Smooth muscle cell (in vitro differentiated cells): ENCODE data around the gene HPCA. TPM values are rescaled to one million over a fixed set of nuclear protein-coding genes. Genes with fewer than 3 reads are reported as not detected.

Experiments
- DNase-seq: peaks from one replicate; lab custom pipeline; 2025; ENCODE audit not compliant: unreplicated experiment; lab: John Stamatoyannopoulos, UW
- H2AFZ ChIP-seq: fragments of 200-600 bp; sonication (generic); 2 replicates; pipeline ENCODE4 v1.6.0; 2016; ENCODE audit warnings: antibody characterized with exemption, low read depth, mild to moderate bottlenecking
- H3F3A ChIP-seq: fragments of 200-600 bp; sonication (generic); 2 replicates; pipeline ENCODE4 v1.6.0; 2017; ENCODE audit warnings: antibody characterized with exemption, low read depth
- H3K27ac ChIP-seq: fragments of 200-600 bp; sonication (generic); 2 replicates; pipeline ENCODE4 v1.5.1; 2016; ENCODE audit warnings: low read depth, mild to moderate bottlenecking
- H3K27me3 ChIP-seq: fragments of 200-600 bp; sonication (generic); 2 replicates; pipeline ENCODE4 v1.6.1; 2016; ENCODE audit warnings: low read depth, mild to moderate bottlenecking
- H3K36me3 ChIP-seq: fragments of 200-600 bp; sonication (generic); 2 replicates; pipeline ENCODE4 v1.5.1; 2016; ENCODE audit warnings: low read depth
- H3K4me1 ChIP-seq: fragments of 200-600 bp; sonication (generic); 2 replicates; pipeline ENCODE4 v1.5.1; 2016; ENCODE audit warnings: low read depth
- H3K4me2 ChIP-seq: fragments of 200-600 bp; sonication (generic); 2 replicates; pipeline ENCODE4 v1.6.0; 2016; ENCODE audit warnings: mild to moderate bottlenecking
- H3K4me3 ChIP-seq: fragments of 200-600 bp; sonication (generic); 2 replicates; pipeline ENCODE4 v1.5.1; 2016; ENCODE audit warnings: mild to moderate bottlenecking
- H3K79me2 ChIP-seq: fragments of 200-600 bp; sonication (generic); 2 replicates; pipeline ENCODE4 v1.6.0; 2016; ENCODE audit warnings: low read depth, mild to moderate bottlenecking
- H3K9ac ChIP-seq: fragments of 200-600 bp; sonication (generic); 2 replicates; pipeline ENCODE4 v1.6.0; 2016; ENCODE audit warnings: low read depth
- H3K9me3 ChIP-seq: fragments of 200-600 bp; sonication (generic); replicated peaks from 2 replicates; pipeline ENCODE4 v1.5.1; 2016; ENCODE audit warnings: low read depth
- H4K20me1 ChIP-seq: fragments of 200-600 bp; sonication (generic); 2 replicates; pipeline ENCODE4 v1.6.0; 2016; ENCODE audit warnings: low read depth
- CTCF ChIP-seq: fragments of 200-600 bp; sonication (generic); IDR thresholded peaks from 2 replicates; pipeline ENCODE4 v1.5.1; 2017; ENCODE audit warnings: borderline replicate concordance, mild to moderate bottlenecking, antibody characterized with exemption; ENCODE audit not compliant: insufficient read depth, poor library complexity, severe bottlenecking
- WGBS: methylation state at CpG from one replicate; pipeline ENCODE4 v1.1.7; 2016; ENCODE audit warnings: low lambda C conversion rate; 5-methylcytosine and 5-hydroxymethylcytosine counted together
- polyA plus RNA-seq: library from polyadenylated mRNA; unstranded; fragments of >200 nt; fragmentation: Nextera tagmentation; extraction: Ambion mirVana; gene quantifications from 2 replicates; pipeline ENCODE4 v1.2.1, GENCODE V29; 2016
- total RNA-seq: library from RNA; depleted of rRNA; stranded (reverse); fragments of >200 nt; gene quantifications from 2 replicates; pipeline ENCODE4 v1.2.3, GENCODE V29; 2014

HPCA gene
- total and polyA plus RNA-seq, 2 experiments from 2014 or later, result not detected

DNA sequence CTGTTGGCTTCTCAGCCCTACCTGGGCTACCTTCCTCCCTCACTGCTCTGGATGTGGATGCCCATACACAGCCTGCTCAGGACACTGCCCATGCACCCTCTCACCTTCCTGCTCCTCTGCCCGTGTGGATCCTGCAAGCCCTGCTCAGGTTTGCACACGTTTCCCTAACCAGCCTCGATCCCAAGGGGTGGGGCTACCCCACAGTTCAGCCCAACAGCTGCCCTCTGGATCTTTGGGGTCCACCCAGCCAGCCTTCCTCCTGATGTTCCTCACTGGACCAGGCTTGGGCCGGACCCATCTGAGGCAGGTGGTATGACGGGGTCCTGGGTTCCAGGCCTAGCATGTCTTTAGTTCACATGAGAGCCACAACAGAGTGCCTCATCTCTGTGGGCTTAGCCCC, 10.2 kb downstream of the HPCA start:
- Histone ChIP-seq H3K4me3 (no peak overlapping the region), H3K4me2 (no peak overlapping the region), H3K9ac (no peak overlapping the region), H3F3A (no peaks in the 10 kb centered on the region), H3K27ac (no peak overlapping the region), H3K27me3 (peaks cover 6% of the 10 kb centered on the region), H3K9me3 (no peaks in the 10 kb centered on the region), H2AFZ (no peak overlapping the region), H4K20me1 (no peaks in the 10 kb centered on the region), H3K36me3 (no peaks in the 10 kb centered on the region), H3K4me1 (peaks cover 5% of the 10 kb centered on the region), H3K79me2 (no peaks in the 10 kb centered on the region)
- 84% methylated on average over 5 of the region's 5 CpGs for WGBS
- DNase-seq, result no peak
- TF ChIP-seq CTCF, result no peak

DNA sequence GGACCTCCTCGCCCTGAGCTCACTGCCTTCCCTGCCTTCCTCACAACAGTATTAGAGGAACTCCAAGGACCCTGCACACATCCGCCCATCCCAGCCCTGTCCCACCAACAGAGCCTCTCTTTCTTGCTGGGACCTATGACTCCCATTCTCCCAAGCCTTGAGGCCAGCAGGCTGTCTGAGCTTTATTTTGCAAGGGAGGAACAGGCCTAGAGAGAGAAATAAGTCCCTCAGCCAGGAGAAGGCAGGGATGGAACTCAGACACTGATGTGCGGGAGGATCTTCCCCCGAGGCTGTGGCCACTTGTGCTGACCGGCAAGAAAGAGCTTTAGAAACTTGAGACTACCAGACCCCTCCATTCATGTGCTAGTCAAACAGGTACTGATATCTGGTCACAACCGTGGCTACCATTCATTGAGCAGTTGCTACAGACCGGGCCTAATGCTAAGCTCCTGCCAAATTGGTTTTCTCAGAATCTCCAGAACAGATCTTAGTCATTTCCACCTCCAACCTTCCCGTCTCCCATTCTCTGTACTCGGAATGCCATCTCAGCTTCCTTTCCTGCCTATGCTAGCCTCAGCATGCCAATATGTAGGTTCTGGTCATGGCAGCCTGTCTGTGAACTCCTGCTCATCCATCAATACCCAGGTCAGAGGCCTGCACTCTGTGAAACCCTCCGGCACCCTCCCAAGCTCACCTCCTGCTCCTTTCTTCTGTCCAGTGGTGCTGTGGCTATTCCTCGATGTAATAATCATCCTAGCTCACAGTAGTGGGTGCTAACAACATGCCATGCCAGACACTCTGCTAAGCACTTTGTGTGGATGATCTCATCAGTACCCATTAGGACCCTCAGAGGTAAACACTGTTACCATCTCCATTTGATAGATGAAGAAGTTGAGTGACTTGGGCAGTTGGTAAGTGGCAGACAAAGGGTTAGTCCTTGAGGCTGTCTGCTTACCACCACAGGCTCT, 11.1 kb downstream of the HPCA start:
- Histone ChIP-seq H3K27me3 (peaks cover 4% of the 10 kb centered on the region), H3K27ac (no peak overlapping the region), H2AFZ (no peak overlapping the region), H3K79me2 (no peaks in the 10 kb centered on the region), H3K4me1 (peaks cover 5% of the 10 kb centered on the region), H3F3A (peaks cover 6% of the 10 kb centered on the region), H4K20me1 (no peaks in the 10 kb centered on the region), H3K36me3 (no peaks in the 10 kb centered on the region), H3K4me2 (no peak overlapping the region), H3K9ac (no peak overlapping the region), H3K4me3 (no peak overlapping the region), H3K9me3 (no peaks in the 10 kb centered on the region)
- WGBS, result 80% methylated on average over 11 of the region's 11 CpGs
- no peak for DNase-seq
- no peak for TF ChIP-seq CTCF

DNA sequence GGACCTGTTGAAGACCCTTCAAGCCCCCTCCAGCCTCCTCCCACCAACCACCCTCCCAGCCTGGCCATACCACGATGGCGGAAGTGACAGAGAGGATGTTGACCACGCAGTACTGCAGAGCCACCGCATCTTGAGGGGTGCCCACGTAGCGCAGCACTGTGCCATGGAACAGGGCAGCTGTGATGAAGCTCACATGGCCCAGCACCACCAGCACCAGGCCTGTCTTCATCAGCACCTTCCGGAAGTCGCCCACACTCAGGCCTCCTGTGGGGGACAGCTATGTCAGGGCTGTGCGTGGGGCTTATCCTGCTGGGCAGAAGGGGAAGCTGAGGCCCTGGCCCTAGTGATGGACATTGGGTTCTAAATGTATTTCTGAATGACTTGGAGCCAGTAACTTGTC, 11.8 kb downstream of the HPCA start:
- H3K79me2 ChIP-seq, result no peaks in the 10 kb centered on the region
- no peak overlapping the region for H3K4me3 ChIP-seq
- H3K27ac ChIP-seq, result no peak overlapping the region
- H3K27me3 ChIP-seq, result no peaks in the 10 kb centered on the region
- no peak overlapping the region for H3K4me2 ChIP-seq
- H3K9me3 ChIP-seq, result no peaks in the 10 kb centered on the region
- no peaks in the 10 kb centered on the region for H4K20me1 ChIP-seq
- H3K4me1 ChIP-seq, result peaks cover 5% of the 10 kb centered on the region
- DNase-seq, result no peak
- 90% methylated on average over 9 of the region's 9 CpGs for WGBS
- no peak overlapping the region for H3K9ac ChIP-seq
- peaks cover 6% of the 10 kb centered on the region for H3F3A ChIP-seq
- TF ChIP-seq CTCF, result no peak
- H3K36me3 ChIP-seq, result no peaks in the 10 kb centered on the region
- no peak overlapping the region for H2AFZ ChIP-seq
